ENCODE measurements around the gene THEM5. TPM values are rescaled to one million over a fixed set of nuclear protein-coding genes. Genes with fewer than 3 reads are reported as not detected.

THEM5 gene
- total and polyA plus RNA-seq, 2 experiments from 2014 or later, result not detected

GRCh38 chr1:151801846-151802245 lies 51.7 kb downstream of the THEM5 start:
- no peaks in the 10 kb centered on the region for H3F3A ChIP-seq (ENCODE audit: insufficient read depth)
- no peak overlapping the region for H2AFZ ChIP-seq
- H3K4me2 ChIP-seq (ENCODE audit: unreplicated experiment), result no peak overlapping the region
- no peak overlapping the region for H3K9ac ChIP-seq
- H3K4me1 ChIP-seq (ENCODE audit: insufficient read depth), result no peaks in the 10 kb centered on the region
- TF ChIP-seq EZH2 (IDR thresholded peaks at IDR 0.05; ENCODE audit: insufficient read depth, poor library complexity, severe bottlenecking), result no peak
- no peak for TF ChIP-seq EZH2phosphoT487 (IDR thresholded peaks at IDR 0.05; ENCODE audit: insufficient read depth, low read depth)
- H3K4me3 ChIP-seq, result no peak overlapping the region
- H4K20me1 ChIP-seq (ENCODE audit: insufficient read depth), result no peaks in the 10 kb centered on the region
- H3K9me3 ChIP-seq (ENCODE audit: low read depth), result no peaks in the 10 kb centered on the region
- no peak overlapping the region for H3K27ac ChIP-seq
- H3K36me3 ChIP-seq (ENCODE audit: low read depth), result no peaks in the 10 kb centered on the region
- H3K9me2 ChIP-seq (ENCODE audit: insufficient read depth), result no peaks in the 10 kb centered on the region
- DNase-seq, result no peak
- peaks cover 49% of the 10 kb centered on the region for H3K27me3 ChIP-seq (replicated peaks; ENCODE audit: insufficient read depth)
- WGBS, 2 experiments (ENCODE audit: low coverage in 1 of 2, low lambda C conversion rate in 2 of 2, missing lambda C conversion rate in 2 of 2), result 66 to 74% methylated on average over 7 of the region's 7 CpGs
- in situ Hi-C loops (cut with MboI), result no loop called here
- H3K79me2 ChIP-seq (ENCODE audit: insufficient read depth), result no peaks in the 10 kb centered on the region

- Histone ChIP-seq H3K9me2 (ENCODE audit: insufficient read depth) (no peaks in the 10 kb centered on the region), H3K27me3 (replicated peaks; ENCODE audit: insufficient read depth) (peaks cover 49% of the 10 kb centered on the region), H4K20me1 (ENCODE audit: insufficient read depth) (no peaks in the 10 kb centered on the region), H3K36me3 (ENCODE audit: low read depth) (no peaks in the 10 kb centered on the region), H3K79me2 (ENCODE audit: insufficient read depth) (no peaks in the 10 kb centered on the region), H3K9me3 (ENCODE audit: low read depth) (no peaks in the 10 kb centered on the region), H3K9ac (no peak overlapping the region), H2AFZ (no peak overlapping the region), H3F3A (ENCODE audit: insufficient read depth) (no peaks in the 10 kb centered on the region), H3K4me2 (ENCODE audit: unreplicated experiment) (no peak overlapping the region), H3K4me3 (no peak overlapping the region), H3K27ac (no peak overlapping the region), H3K4me1 (ENCODE audit: insufficient read depth) (no peaks in the 10 kb centered on the region)
- DNase-seq, result no peak
- WGBS, 2 experiments (ENCODE audit: low coverage in 1 of 2, low lambda C conversion rate in 2 of 2, missing lambda C conversion rate in 2 of 2), result 80 to 89% methylated on average over 12 of the region's 12 CpGs
- in situ Hi-C loops (cut with MboI), result no loop called here
- TF ChIP-seq EZH2phosphoT487 (IDR thresholded peaks at IDR 0.05; ENCODE audit: insufficient read depth, low read depth) (no peak), EZH2 (IDR thresholded peaks at IDR 0.05; ENCODE audit: insufficient read depth, poor library complexity, severe bottlenecking) (no peak)
Observed at GRCh38 chr1:151801310-151801820, 52.1 kb downstream of the THEM5 start.

GRCh38 chr1:151800830-151801229 lies 52.7 kb downstream of the THEM5 start:
- no peak overlapping the region for H3K4me2 ChIP-seq (ENCODE audit: unreplicated experiment)
- no peaks in the 10 kb centered on the region for H3K4me1 ChIP-seq (ENCODE audit: insufficient read depth)
- no peaks in the 10 kb centered on the region for H3K9me2 ChIP-seq (ENCODE audit: insufficient read depth)
- no peak for TF ChIP-seq EZH2phosphoT487 (IDR thresholded peaks at IDR 0.05; ENCODE audit: insufficient read depth, low read depth)
- no peak for TF ChIP-seq EZH2 (IDR thresholded peaks at IDR 0.05; ENCODE audit: insufficient read depth, poor library complexity, severe bottlenecking)
- H3K27me3 ChIP-seq (replicated peaks; ENCODE audit: insufficient read depth), result peaks cover 49% of the 10 kb centered on the region
- no peaks in the 10 kb centered on the region for H4K20me1 ChIP-seq (ENCODE audit: insufficient read depth)
- no peak overlapping the region for H3K4me3 ChIP-seq
- H3K79me2 ChIP-seq (ENCODE audit: insufficient read depth), result no peaks in the 10 kb centered on the region
- 26 to 29% methylated on average over 8 of the region's 8 CpGs for WGBS, 2 experiments (ENCODE audit: low coverage in 1 of 2, low lambda C conversion rate in 2 of 2, missing lambda C conversion rate in 2 of 2)
- H3K9me3 ChIP-seq (ENCODE audit: low read depth), result no peaks in the 10 kb centered on the region
- no peak overlapping the region for H3K9ac ChIP-seq
- in situ Hi-C loops (cut with MboI), result no loop called here
- no peaks in the 10 kb centered on the region for H3F3A ChIP-seq (ENCODE audit: insufficient read depth)
- no peak for DNase-seq
- no peak overlapping the region for H3K27ac ChIP-seq
- H3K36me3 ChIP-seq (ENCODE audit: low read depth), result no peaks in the 10 kb centered on the region
- no peak overlapping the region for H2AFZ ChIP-seq

GRCh38 chr1:151799179-151800022 lies 54.1 kb downstream of the THEM5 start:
- Histone ChIP-seq H3K36me3 (ENCODE audit: low read depth) (no peaks in the 10 kb centered on the region), H3K4me1 (ENCODE audit: insufficient read depth) (no peaks in the 10 kb centered on the region), H3K79me2 (ENCODE audit: insufficient read depth) (no peaks in the 10 kb centered on the region), H3K9me3 (ENCODE audit: low read depth) (no peaks in the 10 kb centered on the region), H3F3A (ENCODE audit: insufficient read depth) (no peaks in the 10 kb centered on the region), H3K27ac (no peak overlapping the region), H2AFZ (no peak overlapping the region), H3K27me3 (replicated peaks; ENCODE audit: insufficient read depth) (peaks cover 45% of the 10 kb centered on the region), H3K9me2 (ENCODE audit: insufficient read depth) (no peaks in the 10 kb centered on the region), H3K4me2 (ENCODE audit: unreplicated experiment) (no peak overlapping the region), H3K9ac (no peak overlapping the region), H3K4me3 (no peak overlapping the region), H4K20me1 (ENCODE audit: insufficient read depth) (no peaks in the 10 kb centered on the region)
- DNase-seq, result peak; percentile 21
- 32 to 38% methylated on average over 9 of the region's 9 CpGs for WGBS, 2 experiments (ENCODE audit: low coverage in 1 of 2, low lambda C conversion rate in 2 of 2, missing lambda C conversion rate in 2 of 2)
- TF ChIP-seq EZH2 (IDR thresholded peaks at IDR 0.05; ENCODE audit: insufficient read depth, poor library complexity, severe bottlenecking) (no peak), EZH2phosphoT487 (IDR thresholded peaks at IDR 0.05; ENCODE audit: insufficient read depth, low read depth) (no peak)
- in situ Hi-C loops (cut with MboI), result no loop called here
